A673 (cell line): ENCODE measurements around the gene CIP2A. TPM values are rescaled to one million over a fixed set of nuclear protein-coding genes. Genes with fewer than 3 reads are reported as not detected.

Source experiments
- BruUV-seq: library from RNA; stranded (reverse); fragments of 400-500 nt; replicated peaks from 2 replicates; lab custom pipeline; 2021; lab: Mats Ljungman, UMichigan
- CTCF ChIA-PET: fragments of 300-600 bp; sonication (Branson Sonifier 250); formaldehyde crosslinking; loops from one replicate; lab custom pipeline; 2022; ENCODE audit warnings: antibody characterized with exemption; lab: Charles Lee
- POLR2A ChIA-PET: fragments of 300-600 bp; sonication (Branson Sonifier 250); formaldehyde crosslinking; loops from one replicate; lab custom pipeline; 2022; ENCODE audit warnings: antibody characterized with exemption; ENCODE audit not compliant: low non-redundant PET; lab: Charles Lee
- DNase-seq: peaks from one replicate; pipeline ENCODE4 v3.0.0-alpha.2; 2015; ENCODE audit warnings: low spot score
- H3K27ac ChIP-seq: fragments of 200-600 bp; sonication (generic); 2 replicates; pipeline ENCODE4 v1.5.1; 2016; ENCODE audit warnings: mixed run types, low read depth, mild to moderate bottlenecking, mixed read lengths, antibody characterized with exemption, low read length; ENCODE audit not compliant: poor library complexity, severe bottlenecking
- H3K27me3 ChIP-seq: fragments of 200-600 bp; sonication (generic); replicated peaks from 2 replicates; pipeline ENCODE4 v1.6.1; 2017; ENCODE audit warnings: mixed run types, low read depth, mild to moderate bottlenecking, mixed read lengths, antibody characterized with exemption, low read length; ENCODE audit not compliant: insufficient read depth, poor library complexity
- H3K36me3 ChIP-seq: fragments of 200-600 bp; sonication (generic); 2 replicates; pipeline ENCODE4 v1.6.1; 2016; ENCODE audit warnings: mixed run types, mild to moderate bottlenecking, mixed read lengths, antibody characterized with exemption, low read length; ENCODE audit not compliant: insufficient read depth, poor library complexity, severe bottlenecking
- H3K4me1 ChIP-seq: fragments of 200-600 bp; sonication (generic); 2 replicates; pipeline ENCODE4 v1.6.1; 2017; ENCODE audit warnings: mixed run types, mild to moderate bottlenecking, mixed read lengths, antibody characterized with exemption, low read length; ENCODE audit not compliant: insufficient read depth, poor library complexity, severe bottlenecking
- H3K4me3 ChIP-seq: fragments of 200-600 bp; sonication (generic); 2 replicates; pipeline ENCODE4 v1.5.1; 2016; ENCODE audit warnings: low read depth, mixed run types, mild to moderate bottlenecking, mixed read lengths, low read length; ENCODE audit not compliant: poor library complexity, severe bottlenecking
- H3K9me3 ChIP-seq: fragments of 200-600 bp; sonication (generic); 2 replicates; pipeline ENCODE4 v1.6.1; 2016; ENCODE audit warnings: mixed run types, low read depth, mild to moderate bottlenecking, mixed read lengths, antibody characterized with exemption, low read length; ENCODE audit not compliant: poor library complexity, severe bottlenecking
- EZH2 ChIP-seq: fragments of 200-600 bp; sonication (generic); IDR thresholded peaks from 2 replicates; pipeline ENCODE4 v1.6.1; 2017; ENCODE audit warnings: borderline replicate concordance, low read depth, mild to moderate bottlenecking, mixed read lengths, antibody characterized with exemption, low read length; ENCODE audit not compliant: poor library complexity, severe bottlenecking
- intact Hi-C: fragments of 100-400 bp; cut with micrococcal nuclease; formaldehyde crosslinking; loops from one replicate; pipeline ENCODE4 v1.10.0; 2022; ENCODE audit not compliant: unreplicated experiment
- total RNA-seq: library from RNA; stranded (reverse); gene quantifications from 2 replicates; pipeline ENCODE4 v1.2.3, GENCODE V29; 2021
- TF ChIP-seq, protein P1 (sequence below): fragments of 300-800, 200-600 bp; sonication (generic); conservative IDR thresholded peaks from 2 replicates; pipeline ENCODE4 v1.5.1; 2017; ENCODE audit warnings: low read depth, mild to moderate bottlenecking, antibody characterized with exemption, low read length, moderate library complexity, mixed read lengths

CIP2A gene
- total RNA-seq, 1 experiment from 2014 or later, result 68.4 TPM

DNA sequence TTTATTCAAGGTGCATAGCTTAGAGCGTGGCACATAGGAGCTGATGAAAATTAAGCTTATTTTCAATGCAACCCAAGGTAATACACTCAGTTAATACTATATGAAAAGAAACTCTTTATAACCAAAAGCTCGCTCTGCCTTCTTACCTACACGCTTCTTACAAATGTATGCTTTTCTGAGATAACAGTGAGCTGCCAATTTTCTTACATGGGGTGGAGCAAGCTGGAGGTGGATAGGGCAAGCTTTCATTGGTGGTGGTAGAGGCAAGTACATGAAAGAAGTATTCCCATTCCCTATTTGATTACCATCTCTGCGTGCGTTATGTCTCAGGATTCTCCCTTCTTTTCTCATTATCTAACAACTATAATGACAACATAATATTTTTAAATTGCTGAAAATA lies 9.1 kb upstream of the CIP2A start:
- intact Hi-C loops, result no loop called here
- DNase-seq, result no peak
- no peak overlapping the region for H3K4me3 ChIP-seq
- POLR2A ChIA-PET, result no interaction called here
- H3K36me3 ChIP-seq, result no peaks in the 10 kb centered on the region
- no peaks in the 10 kb centered on the region for H3K27me3 ChIP-seq
- no peak for TF ChIP-seq EZH2
- TF ChIP-seq, protein P1, sequence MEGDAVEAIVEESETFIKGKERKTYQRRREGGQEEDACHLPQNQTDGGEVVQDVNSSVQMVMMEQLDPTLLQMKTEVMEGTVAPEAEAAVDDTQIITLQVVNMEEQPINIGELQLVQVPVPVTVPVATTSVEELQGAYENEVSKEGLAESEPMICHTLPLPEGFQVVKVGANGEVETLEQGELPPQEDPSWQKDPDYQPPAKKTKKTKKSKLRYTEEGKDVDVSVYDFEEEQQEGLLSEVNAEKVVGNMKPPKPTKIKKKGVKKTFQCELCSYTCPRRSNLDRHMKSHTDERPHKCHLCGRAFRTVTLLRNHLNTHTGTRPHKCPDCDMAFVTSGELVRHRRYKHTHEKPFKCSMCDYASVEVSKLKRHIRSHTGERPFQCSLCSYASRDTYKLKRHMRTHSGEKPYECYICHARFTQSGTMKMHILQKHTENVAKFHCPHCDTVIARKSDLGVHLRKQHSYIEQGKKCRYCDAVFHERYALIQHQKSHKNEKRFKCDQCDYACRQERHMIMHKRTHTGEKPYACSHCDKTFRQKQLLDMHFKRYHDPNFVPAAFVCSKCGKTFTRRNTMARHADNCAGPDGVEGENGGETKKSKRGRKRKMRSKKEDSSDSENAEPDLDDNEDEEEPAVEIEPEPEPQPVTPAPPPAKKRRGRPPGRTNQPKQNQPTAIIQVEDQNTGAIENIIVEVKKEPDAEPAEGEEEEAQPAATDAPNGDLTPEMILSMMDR, result no peak
- CTCF ChIA-PET, result no interaction called here
- H3K27ac ChIP-seq, result no peak overlapping the region
- H3K9me3 ChIP-seq, result no peaks in the 10 kb centered on the region
- BruUV-seq, result no TSS peak
- H3K4me1 ChIP-seq, result no peaks in the 10 kb centered on the region

DNA sequence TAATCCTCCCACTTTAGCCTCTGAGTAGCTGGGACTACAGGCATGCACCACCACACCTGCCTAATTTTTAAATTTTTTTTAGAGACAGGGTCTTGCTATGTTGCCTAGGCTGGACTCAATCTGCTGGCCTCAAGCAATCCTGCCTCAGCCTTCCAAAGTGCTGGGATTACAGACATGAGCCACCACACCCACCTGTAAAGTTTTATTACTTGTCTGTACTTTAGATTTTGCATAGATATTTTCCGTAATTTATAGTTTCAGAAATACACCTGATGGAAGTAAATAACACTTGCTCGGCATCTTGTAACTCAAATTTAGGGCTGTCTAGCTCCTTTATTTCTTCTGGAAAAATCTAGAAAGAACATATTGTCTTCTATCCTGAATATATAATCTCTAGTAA lies 6.1 kb upstream of the CIP2A start:
- Histone ChIP-seq H3K27me3 (no peaks in the 10 kb centered on the region), H3K4me3 (no peak overlapping the region), H3K9me3 (no peaks in the 10 kb centered on the region), H3K36me3 (no peaks in the 10 kb centered on the region), H3K27ac (no peak overlapping the region), H3K4me1 (peaks cover 4% of the 10 kb centered on the region)
- POLR2A ChIA-PET, result no interaction called here
- TF ChIP-seq EZH2, result no peak
- TF ChIP-seq, protein P1, result no peak
- BruUV-seq, result no TSS peak
- CTCF ChIA-PET, result no interaction called here
- DNase-seq, result no peak
- intact Hi-C loops, result no loop called here

DNA sequence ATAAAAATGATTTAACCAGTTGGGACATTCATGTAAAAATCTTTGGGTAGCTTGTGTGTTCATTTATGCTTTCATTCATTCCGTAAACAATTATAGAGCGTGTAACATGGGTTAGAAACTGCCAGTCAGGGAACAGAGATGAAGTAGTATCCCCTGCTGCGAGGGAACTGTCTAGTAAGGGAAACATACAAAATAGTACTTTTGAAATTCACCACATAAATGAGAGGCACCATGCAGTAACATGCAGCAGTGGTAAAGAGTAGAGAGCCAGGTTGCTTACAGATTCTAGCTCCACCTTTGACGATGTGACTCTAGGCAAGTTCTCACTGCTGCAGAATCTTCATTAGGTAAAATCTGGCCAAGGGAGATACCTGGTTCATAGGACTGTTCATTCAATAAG lies 1.2 kb upstream of the CIP2A start:
- Histone ChIP-seq H3K4me3 (peak overlapping the region; percentile 87), H3K4me1 (peaks cover 26% of the 10 kb centered on the region), H3K36me3 (no peaks in the 10 kb centered on the region), H3K27ac (peak overlapping the region; percentile 91), H3K9me3 (no peaks in the 10 kb centered on the region), H3K27me3 (no peaks in the 10 kb centered on the region)
- CTCF ChIA-PET, result interaction anchor here (1.1 kb wide), 1 partner anchor 72 kb away, joined by 4 read pairs; no protein-coding TSS in a partner anchor
- TF ChIP-seq, protein P1, result no peak
- no peak for TF ChIP-seq EZH2
- BruUV-seq, result no TSS peak
- intact Hi-C loops, result no loop called here
- POLR2A ChIA-PET, result no interaction called here
- DNase-seq, result peak; percentile 47
